Esophagus squamous epithelium (tissue), 4 donors: ENCODE results near the gene PPP2R2C.

ENCODE experiments used
- CTCF ChIP-seq, 6 experiments: fragments of 450-650 bp in 4 of 6; fragments of 200-600 bp in 2 of 6; sonication (generic) in 2 of 6; IDR thresholded peaks; one replicate each; pipeline ENCODE4 v1.5.1; 2016 to 2019; ENCODE audit warnings: antibody characterized with exemption in 6 of 6, mild to moderate bottlenecking in 4 of 6, moderate library complexity in 4 of 6
- POLR2A ChIP-seq, 4 donors: fragments of 450-650 bp; IDR thresholded peaks; one replicate each; pipeline ENCODE4 v1.6.1; 2017; ENCODE audit warnings: antibody characterized with exemption in 4 of 4, mild to moderate bottlenecking in 4 of 4, moderate library complexity in 3 of 4

- TF ChIP-seq CTCF (IDR thresholded peaks at IDR 0.05) (no peak), POLR2A (IDR thresholded peaks at IDR 0.05) (no peak)
Observed at GRCh38 chr4:6336166-6336565, 136.2 kb downstream of the PPP2R2C start.
